GM13976 (cell line): ENCODE measurements around the gene SKOR1.

ENCODE experiments used
- DNase-seq: peaks from one replicate; pipeline ENCODE4 v3.0.0; 2012; ENCODE audit warnings: low spot score
- in situ Hi-C: fragments of 300-500 bp; cut with MboI; formaldehyde crosslinking; loops from one replicate; pipeline ENCODE4 v1.12.0; 2022; ENCODE audit warnings: low sequenced_read_pairs, mixed read lengths, inconsistent platforms; ENCODE audit not compliant: unreplicated experiment
- TF ChIP-seq, protein P1 (sequence below): IDR thresholded peaks from 2 replicates; pipeline ENCODE4 v1.5.1; 2012; ENCODE audit warnings: borderline replicate concordance, mild to moderate bottlenecking; ENCODE audit not compliant: insufficient read depth; ENCODE audit errors: extremely low read depth, missing control alignments, control extremely low read depth

SKOR1 gene

GRCh38 chr15:67815036-67815592, 10.2 kb upstream of the SKOR1 start:
- no peak for DNase-seq
- TF ChIP-seq, protein P1, sequence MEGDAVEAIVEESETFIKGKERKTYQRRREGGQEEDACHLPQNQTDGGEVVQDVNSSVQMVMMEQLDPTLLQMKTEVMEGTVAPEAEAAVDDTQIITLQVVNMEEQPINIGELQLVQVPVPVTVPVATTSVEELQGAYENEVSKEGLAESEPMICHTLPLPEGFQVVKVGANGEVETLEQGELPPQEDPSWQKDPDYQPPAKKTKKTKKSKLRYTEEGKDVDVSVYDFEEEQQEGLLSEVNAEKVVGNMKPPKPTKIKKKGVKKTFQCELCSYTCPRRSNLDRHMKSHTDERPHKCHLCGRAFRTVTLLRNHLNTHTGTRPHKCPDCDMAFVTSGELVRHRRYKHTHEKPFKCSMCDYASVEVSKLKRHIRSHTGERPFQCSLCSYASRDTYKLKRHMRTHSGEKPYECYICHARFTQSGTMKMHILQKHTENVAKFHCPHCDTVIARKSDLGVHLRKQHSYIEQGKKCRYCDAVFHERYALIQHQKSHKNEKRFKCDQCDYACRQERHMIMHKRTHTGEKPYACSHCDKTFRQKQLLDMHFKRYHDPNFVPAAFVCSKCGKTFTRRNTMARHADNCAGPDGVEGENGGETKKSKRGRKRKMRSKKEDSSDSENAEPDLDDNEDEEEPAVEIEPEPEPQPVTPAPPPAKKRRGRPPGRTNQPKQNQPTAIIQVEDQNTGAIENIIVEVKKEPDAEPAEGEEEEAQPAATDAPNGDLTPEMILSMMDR, result no peak
- in situ Hi-C loops, result no loop called here

DNA sequence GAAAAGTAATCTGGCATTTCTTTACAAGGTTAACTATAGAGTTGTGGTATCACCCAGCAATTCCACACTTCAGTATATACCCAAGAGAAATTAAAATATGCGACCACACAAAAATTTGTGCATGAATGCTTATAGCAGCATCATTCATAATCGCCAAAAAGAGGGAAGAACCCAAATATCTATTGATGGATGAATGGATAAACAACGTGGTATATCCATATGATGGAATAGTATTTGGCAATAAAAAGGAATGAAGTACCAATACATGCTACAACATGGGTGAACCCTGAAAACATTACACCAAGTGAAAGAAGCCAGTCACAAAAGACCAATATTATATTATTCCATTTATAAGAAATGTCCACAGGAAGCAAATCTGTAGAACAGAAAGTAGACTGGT, 8.6 kb upstream of the SKOR1 start:
- in situ Hi-C loops, result no loop called here

GRCh38 chr15:67818464-67818863, 6.8 kb upstream of the SKOR1 start:
- in situ Hi-C loops, result no loop called here
- TF ChIP-seq, protein P1, result no peak

More for the DNA sequence above, 8.6 kb upstream of the SKOR1 start:
- TF ChIP-seq, protein P1, result no peak
- DNase-seq, result no peak

DNA sequence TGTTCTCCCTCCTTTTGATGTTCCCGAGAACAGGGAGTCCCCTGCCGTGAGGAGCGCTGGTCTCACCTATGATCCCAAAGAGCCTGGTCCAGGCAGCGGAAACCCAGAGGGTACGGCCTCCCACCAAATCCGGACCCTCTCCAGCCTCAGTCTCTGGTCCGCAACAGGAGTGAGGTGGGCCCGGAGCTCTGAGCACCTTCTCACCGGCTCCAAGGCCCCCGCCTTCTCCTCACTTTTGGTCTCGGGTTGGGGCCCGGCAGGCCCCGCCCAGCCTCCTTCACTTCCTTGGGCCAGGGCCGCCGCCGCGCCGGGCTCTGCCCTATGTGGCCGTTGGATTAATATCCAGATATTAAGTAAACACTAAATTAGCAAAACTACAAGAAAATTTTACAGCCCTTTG, 5.7 kb upstream of the SKOR1 start:
- DNase-seq, result no peak
- TF ChIP-seq, protein P1, result no peak
- in situ Hi-C loops, result no loop called here

More at GRCh38 chr15:67818464-67818863, 6.8 kb upstream of the SKOR1 start:
- DNase-seq, result no peak

DNA sequence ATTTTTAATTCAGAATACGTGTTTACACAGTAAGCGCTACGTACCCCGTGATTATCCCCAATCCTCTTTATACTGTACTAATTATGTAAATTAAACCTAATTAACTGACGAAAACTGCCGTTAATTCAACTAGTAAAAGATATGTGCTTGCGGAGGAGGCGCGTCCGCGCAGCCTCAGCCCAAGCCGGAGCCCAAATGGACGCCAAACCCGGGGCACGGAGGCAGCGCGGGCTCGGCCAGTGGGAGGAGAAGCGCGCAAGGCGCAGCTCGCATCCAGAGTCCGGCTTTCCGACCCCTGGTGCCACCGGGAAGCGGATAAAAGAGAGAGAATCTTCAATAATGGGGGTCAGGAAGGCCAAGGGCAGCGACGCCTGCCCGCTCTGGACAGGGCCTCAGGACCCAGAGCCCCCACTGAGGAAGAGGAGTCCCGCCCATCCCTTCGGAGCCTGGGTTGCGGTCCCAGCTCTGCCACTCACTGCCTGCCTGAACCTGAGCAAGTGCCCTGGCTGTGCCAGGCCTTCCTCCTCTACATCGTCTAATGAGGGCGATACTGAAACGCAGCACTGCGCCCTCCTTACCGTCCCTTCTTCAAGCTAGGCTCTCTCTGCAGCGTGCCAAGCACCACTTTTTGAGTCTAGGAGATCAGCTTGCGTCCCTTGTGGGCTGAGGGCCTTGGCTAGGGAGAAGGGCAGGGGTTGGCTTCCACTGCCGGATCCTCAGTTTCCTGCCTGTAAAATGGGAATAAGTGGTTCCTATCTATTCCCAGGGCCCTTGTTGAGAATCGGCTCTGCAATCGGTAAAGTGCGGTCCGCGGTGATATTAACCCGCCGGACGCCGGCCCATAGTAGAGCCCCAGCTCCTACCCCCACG, 5.0 kb upstream of the SKOR1 start:
- DNase-seq, result no peak
- TF ChIP-seq, protein P1, result no peak
- in situ Hi-C loops, result no loop called here

DNA sequence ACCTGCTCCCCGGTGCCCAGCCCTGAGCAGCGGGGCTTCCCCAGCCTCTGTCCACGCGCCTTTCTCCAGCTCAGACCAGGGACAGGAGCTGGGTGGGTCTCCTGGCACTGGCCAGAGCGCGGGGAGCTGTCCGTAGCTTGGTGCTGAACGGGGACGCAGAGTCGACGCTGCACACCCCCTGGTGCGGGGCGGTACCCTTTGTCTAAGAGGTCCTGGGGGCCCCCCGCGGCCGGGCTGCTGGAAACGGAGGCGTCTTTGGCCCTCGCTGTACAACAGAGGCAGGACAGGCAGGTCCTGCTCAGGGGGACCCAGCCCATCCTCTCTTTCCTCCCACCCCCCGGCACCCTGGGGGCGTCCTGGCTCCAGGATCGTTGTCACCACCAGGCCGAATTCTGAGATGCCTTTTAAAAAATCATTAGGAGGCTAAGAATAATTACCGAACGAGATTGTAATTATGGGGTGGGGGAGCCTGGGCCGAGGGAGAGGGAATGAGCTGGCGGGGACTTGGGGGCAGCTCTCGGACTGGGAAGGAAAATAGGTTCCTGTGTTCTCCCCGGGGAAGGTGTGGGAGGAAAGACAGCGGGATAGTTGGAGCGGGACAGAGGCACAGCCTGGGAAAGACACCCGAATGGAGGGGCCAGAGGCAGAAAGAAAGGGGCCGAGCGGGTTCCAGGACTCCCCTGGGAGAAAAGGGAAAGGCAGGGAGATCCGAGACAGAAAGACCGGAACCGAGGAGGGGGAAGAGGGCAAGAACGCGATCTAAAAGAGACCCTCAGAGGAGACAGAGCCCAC, 4.1 kb upstream of the SKOR1 start:
- peak; percentile 75 for DNase-seq
- in situ Hi-C loops, result no loop called here
- TF ChIP-seq, protein P1, result no peak
